Measurements from ENCODE around the gene COLGALT1. TPM values are rescaled to one million over a fixed set of nuclear protein-coding genes. Genes with fewer than 3 reads are reported as not detected.
A peak's percentile ranks its signal among the peaks of the same experiment; 100 is the strongest.

COLGALT1 gene
- total and polyA plus RNA-seq, 9 of the 15 experiments (the other 6 are each of a cell fraction or from before 2014, with no cell fraction given): 4.9 to 119 (median 82.6) TPM

GRCh38 chr19:17611462-17612244 is 56.2 kb downstream of the COLGALT1 start (continued):
- no peak for TF ChIP-seq STAG1 (CRISPR knock-in tag; IDR thresholded peaks at IDR 0.05; ENCODE audit: borderline replicate concordance)
- TF ChIP-seq E2F1 (CRISPR knock-in tag; IDR thresholded peaks at IDR 0.05): no peak
- no peak for TF ChIP-seq SUPT5H (IDR thresholded peaks at IDR 0.05)
- no peak for TF ChIP-seq NFE2L1 (tag; IDR thresholded peaks at IDR 0.05; ENCODE audit: borderline replicate concordance, low read depth)
- no peak for TF ChIP-seq BHLHE40 (IDR thresholded peaks at IDR 0.05; ENCODE audit: low read length)
- TF ChIP-seq SMAD2 (IDR thresholded peaks at IDR 0.05; ENCODE audit: low read depth, low read length): no peak
- TF ChIP-seq OTX1 (CRISPR knock-in tag; IDR thresholded peaks at IDR 0.05): no peak
- TF ChIP-seq ZNF280A (IDR thresholded peaks at IDR 0.05; ENCODE audit: low read depth, partially characterized antibody): no peak
- TF ChIP-seq ETV6 (IDR thresholded peaks at IDR 0.05; ENCODE audit: borderline replicate concordance in 1 of 2, low read depth in 2 of 2, low read length in 1 of 2): no peak
- 0 out of 2 replicates have a peak, but pooled peaks have one; percentile 63 for TF ChIP-seq ETV6 (CRISPR knock-in tag; IDR thresholded peaks at IDR 0.05; ENCODE audit: borderline replicate concordance)
- TF ChIP-seq BCOR (IDR thresholded peaks at IDR 0.05): peak; percentile 94
- TF ChIP-seq HEY1 (CRISPR knock-in tag; IDR thresholded peaks at IDR 0.05; ENCODE audit: borderline replicate concordance): no peak
- no peak for TF ChIP-seq RHOXF2B (CRISPR knock-in tag; conservative IDR thresholded peaks at IDR 0.05)
- no peak for TF ChIP-seq KAT8 (IDR thresholded peaks at IDR 0.05; ENCODE audit: low read depth)
- no peak for TF ChIP-seq GTF2E2 (tag; IDR thresholded peaks at IDR 0.05)
- TF ChIP-seq JUND (IDR thresholded peaks at IDR 0.05; ENCODE audit: borderline replicate concordance, low read depth, low read length): no peak
- TF ChIP-seq JUND (tag; IDR thresholded peaks at IDR 0.05; ENCODE audit: borderline replicate concordance, low read depth, low read length): no peak
- TF ChIP-seq U2AF1 (optimal IDR thresholded peaks at IDR 0.05; ENCODE audit: low read depth, low read length): no peak
- TF ChIP-seq ZNF766 (CRISPR knock-in tag; conservative IDR thresholded peaks at IDR 0.05): no peak
- no peak for TF ChIP-seq NFIX (CRISPR knock-in tag; IDR thresholded peaks at IDR 0.05; ENCODE audit: low read depth)
- TF ChIP-seq E2F4 (CRISPR knock-in tag; IDR thresholded peaks at IDR 0.05; ENCODE audit: low read depth): 0 out of 2 replicates have a peak, but pooled peaks have one; percentile 21
- no peak for TF ChIP-seq ZNF57 (CRISPR knock-in tag; IDR thresholded peaks at IDR 0.05)
- TF ChIP-seq ZNF140 (CRISPR knock-in tag; IDR thresholded peaks at IDR 0.05): no peak
- TF ChIP-seq SIX5 (IDR thresholded peaks at IDR 0.05; ENCODE audit: borderline replicate concordance in 1 of 2, insufficient read depth in 1 of 2, low read depth in 1 of 2, low read length in 2 of 2): no peak
- no peak for TF ChIP-seq CCNT2 (IDR thresholded peaks at IDR 0.05; ENCODE audit: borderline replicate concordance, extremely low read depth, insufficient read length, low read depth, low read length)
- TF ChIP-seq ZNF124 (CRISPR knock-in tag; IDR thresholded peaks at IDR 0.05): no peak

All from K562 (cell line).